Neuronal stem cell (in vitro differentiated cells): ENCODE results near the gene ARSA.

Experiments
- DNase-seq: peaks from one replicate; pipeline ENCODE4 v3.0.0-alpha.2; 2013; ENCODE audit warnings: low spot score
- H2AFZ ChIP-seq: one replicate; pipeline ENCODE4 v1.6.1; 2013; ENCODE audit warnings: mild to moderate bottlenecking, low read length, inconsistent platforms
- H2AK5ac ChIP-seq: 2 replicates; pipeline ENCODE4 v1.6.1; 2013; ENCODE audit warnings: low read depth, mild to moderate bottlenecking, inconsistent platforms, low read length, moderate library complexity, mixed read lengths
- H2BK120ac ChIP-seq: 2 replicates; pipeline ENCODE4 v1.6.1; 2013; ENCODE audit warnings: low read depth, mild to moderate bottlenecking, inconsistent platforms, low read length, moderate library complexity, mixed read lengths
- H2BK12ac ChIP-seq: one replicate; pipeline ENCODE4 v1.6.1; 2013; ENCODE audit warnings: low read length, inconsistent platforms
- H2BK15ac ChIP-seq: 2 replicates; pipeline ENCODE4 v1.6.1; 2013; ENCODE audit warnings: mild to moderate bottlenecking, low read length, inconsistent platforms, mixed read lengths
- H2BK5ac ChIP-seq: one replicate; pipeline ENCODE4 v1.6.1; 2013; ENCODE audit warnings: inconsistent platforms, mild to moderate bottlenecking, low read length, moderate library complexity
- H3K14ac ChIP-seq: one replicate; pipeline ENCODE4 v1.6.1; 2013; ENCODE audit warnings: low read length, inconsistent platforms
- H3K18ac ChIP-seq: 2 replicates; pipeline ENCODE4 v1.6.1; 2013; ENCODE audit warnings: low read length, inconsistent platforms
- H3K23ac ChIP-seq: 2 replicates; pipeline ENCODE4 v1.6.1; 2013; ENCODE audit warnings: low read depth, mild to moderate bottlenecking, mixed read lengths, low read length, inconsistent platforms; ENCODE audit not compliant: poor library complexity
- H3K27ac ChIP-seq: replicated peaks from 3 replicates; pipeline ENCODE4 v1.5.1; 2013; ENCODE audit warnings: low read length, inconsistent platforms
- H3K27me3 ChIP-seq, 3 experiments: 2 replicates each; pipeline ENCODE4 v1.6.1; 2013; ENCODE audit warnings: low read length in 3 of 3, mild to moderate bottlenecking in 2 of 3, inconsistent platforms in 1 of 3, low read depth in 1 of 3, mixed read lengths in 1 of 3, moderate library complexity in 1 of 3; ENCODE audit not compliant: control insufficient read depth in 3 of 3, insufficient read depth in 3 of 3
- H3K36me3 ChIP-seq, 2 donors: replicated peaks in 1 of 2; 2 replicates each; pipeline ENCODE4 v1.6.1; 2013; ENCODE audit warnings: low read length in 2 of 2; ENCODE audit not compliant: control insufficient read depth in 2 of 2, insufficient read depth in 2 of 2
- H3K4ac ChIP-seq: 2 replicates; pipeline ENCODE4 v1.6.1; 2013; ENCODE audit warnings: inconsistent platforms, mild to moderate bottlenecking, low read length, moderate library complexity
- H3K4me1 ChIP-seq, 2 donors: 1 replicate in 1 of 2; 2 replicates in 1 of 2; pipeline ENCODE4 v1.6.1; 2013; ENCODE audit warnings: low read length in 2 of 2, low read depth in 1 of 2; ENCODE audit not compliant: control insufficient read depth in 2 of 2, insufficient read depth in 1 of 2
- H3K4me2 ChIP-seq: one replicate; pipeline ENCODE4 v1.6.1; 2013; ENCODE audit warnings: mild to moderate bottlenecking, low read length, inconsistent platforms; ENCODE audit not compliant: insufficient read depth, poor library complexity, severe bottlenecking
- H3K4me3 ChIP-seq, 2 donors: 2 replicates each; pipeline ENCODE4 v1.5.1; 2013; ENCODE audit warnings: low read length in 2 of 2, mild to moderate bottlenecking in 2 of 2, inconsistent platforms in 1 of 2, moderate library complexity in 1 of 2
- H3K79me1 ChIP-seq: one replicate; pipeline ENCODE4 v1.6.1; 2013; ENCODE audit warnings: low read depth, mild to moderate bottlenecking, inconsistent platforms, low read length, moderate library complexity
- H3K9ac ChIP-seq: one replicate; pipeline ENCODE4 v1.6.1; 2013; ENCODE audit warnings: mild to moderate bottlenecking, low read depth, low read length, inconsistent platforms; ENCODE audit not compliant: poor library complexity
- H3K9me3 ChIP-seq, 2 donors: replicated peaks in 1 of 2; 2 replicates each; pipeline versions ENCODE3 to v1.6.1; 2013; ENCODE audit warnings: low read length in 2 of 2, mild to moderate bottlenecking in 2 of 2, inconsistent platforms in 1 of 2, low read depth in 1 of 2, mixed read lengths in 1 of 2, moderate library complexity in 1 of 2; ENCODE audit not compliant: control insufficient read depth in 2 of 2, insufficient read depth in 1 of 2
- H4K8ac ChIP-seq: one replicate; pipeline ENCODE4 v1.6.1; 2013; ENCODE audit warnings: low read depth, mild to moderate bottlenecking, inconsistent platforms, low read length, moderate library complexity
- H4K91ac ChIP-seq: one replicate; pipeline ENCODE4 v1.6.1; 2013; ENCODE audit warnings: low read length, low read depth, mild to moderate bottlenecking, inconsistent platforms; ENCODE audit not compliant: poor library complexity
- WGBS, 2 donors: extraction: QIAGEN DNeasy Blood & Tissue Kit; methylation state at CpG; one replicate each; pipeline ENCODE4 v1.1.7; 2013; ENCODE audit warnings: missing lambda C conversion rate in 2 of 2, mixed read lengths in 1 of 2; ENCODE audit not compliant: insufficient read length in 2 of 2, insufficient replicate concordance in 1 of 2; ENCODE audit errors: extremely low coverage in 2 of 2; 5-methylcytosine and 5-hydroxymethylcytosine counted together

The ARSA gene

DNA sequence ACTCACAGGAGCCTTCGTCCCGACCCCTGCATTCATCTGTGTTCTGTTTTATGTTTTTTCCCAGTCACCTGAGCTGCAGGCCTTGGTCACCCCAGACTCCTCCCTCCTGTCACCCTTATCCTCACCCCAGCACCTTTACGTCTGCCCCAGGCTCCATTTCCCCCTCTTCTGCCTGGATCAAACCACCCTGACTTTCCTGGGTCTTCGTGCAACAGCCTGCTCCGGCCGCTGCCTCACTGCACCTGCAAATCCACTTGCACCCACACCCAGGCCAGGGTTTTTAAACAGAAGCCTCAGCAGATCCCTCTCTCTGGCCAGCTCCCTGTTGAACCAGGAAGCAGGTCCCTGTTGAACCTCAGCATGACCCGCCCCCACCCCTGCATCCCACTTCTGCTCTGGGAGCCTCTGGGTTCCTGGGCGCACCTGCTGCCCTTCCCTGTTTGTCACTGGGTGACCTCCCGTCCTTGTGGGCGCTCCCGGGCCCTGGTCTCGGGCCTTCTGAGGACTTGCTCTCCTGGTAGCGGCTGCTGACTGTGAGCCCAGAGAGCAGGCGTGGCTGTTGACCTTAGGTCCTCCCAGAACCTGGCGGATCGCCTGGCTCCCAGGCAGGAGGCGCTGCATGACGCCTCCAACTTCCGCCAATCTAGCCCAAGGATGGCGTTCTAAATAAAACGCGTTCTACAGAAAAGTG lies 14.5 kb downstream of the ARSA start:
- peak overlapping the region; percentile 79 for H2AK5ac ChIP-seq
- H3K18ac ChIP-seq = no peak overlapping the region
- H2BK15ac ChIP-seq = peak overlapping the region; percentile 30
- H3K36me3 ChIP-seq = peaks cover 0 to 4% of the 10 kb centered on the region in 2 donors
- no peak overlapping the region for H3K14ac ChIP-seq
- peak overlapping the region; percentile 81 for H3K23ac ChIP-seq
- no peak overlapping the region for H3K4me3 ChIP-seq
- WGBS, 2 donors = no CpG with 5 or more reads among the region's 22 CpGs
- H2BK12ac ChIP-seq = no peak overlapping the region
- no peak overlapping the region for H4K91ac ChIP-seq
- no peaks in the 10 kb centered on the region for H3K9me3 ChIP-seq
- H2BK120ac ChIP-seq = peak overlapping the region; percentile 41
- H2BK5ac ChIP-seq = no peak overlapping the region
- peaks cover 0 to 3% of the 10 kb centered on the region in 2 donors for H3K4me1 ChIP-seq
- no peak overlapping the region for H4K8ac ChIP-seq
- no peak overlapping the region for H3K27ac ChIP-seq
- H3K9ac ChIP-seq = no peak overlapping the region
- H3K4ac ChIP-seq = no peak overlapping the region
- no peaks in the 10 kb centered on the region for H3K79me1 ChIP-seq
- no peak overlapping the region for H3K4me2 ChIP-seq
- peaks cover 0 to 2% (median 0%) of the 10 kb centered on the region in 3 experiments for H3K27me3 ChIP-seq
- no peak for DNase-seq
- H2AFZ ChIP-seq = no peak overlapping the region

DNA sequence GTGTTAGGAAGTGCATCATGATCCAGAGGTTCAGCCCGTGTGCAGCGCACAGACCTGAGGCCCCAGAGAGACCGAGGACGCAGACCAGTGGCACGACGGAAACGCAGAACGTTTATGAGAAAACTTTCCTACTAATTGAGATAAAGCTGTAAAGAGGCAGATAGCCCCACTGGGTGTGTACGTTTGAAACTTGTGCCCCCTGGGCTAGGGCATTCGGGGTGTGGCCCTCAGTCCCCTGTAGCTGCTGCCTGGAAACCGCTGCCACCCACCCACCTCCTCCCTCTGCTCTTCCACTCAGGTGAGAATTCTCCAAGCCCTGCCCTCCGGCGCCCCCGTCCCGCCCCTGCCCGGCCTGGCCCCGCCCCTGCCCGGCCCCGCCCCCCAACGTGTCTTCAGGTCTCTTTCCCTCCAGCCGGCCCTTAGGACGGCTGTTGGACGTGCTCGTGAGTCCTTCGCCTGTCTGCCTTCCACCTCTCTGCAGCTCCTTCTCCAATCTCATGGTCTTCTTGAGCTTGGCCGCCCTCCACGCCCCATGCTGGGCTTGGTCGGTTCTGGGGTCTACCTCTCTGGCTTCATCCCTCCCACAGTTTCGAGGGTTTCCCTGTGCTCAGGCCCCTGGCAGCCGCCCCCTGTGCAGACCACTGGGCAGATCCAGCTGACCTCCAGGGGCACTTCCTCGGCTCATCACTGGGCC lies 15.3 kb downstream of the ARSA start:
- H3K18ac ChIP-seq = no peak overlapping the region
- peak overlapping the region; percentile 22 for H2BK5ac ChIP-seq
- H3K27ac ChIP-seq = no peak overlapping the region
- H3K9ac ChIP-seq = peak overlapping the region; percentile 77
- peak overlapping the region; percentile 81 for H3K23ac ChIP-seq
- no peak overlapping the region for H2BK12ac ChIP-seq
- H2BK120ac ChIP-seq = peak overlapping the region; percentile 41
- H3K4me2 ChIP-seq = no peak overlapping the region
- H3K4me3 ChIP-seq = no peak overlapping the region
- no peak overlapping the region for H4K8ac ChIP-seq
- H3K9me3 ChIP-seq = no peaks in the 10 kb centered on the region
- no peak overlapping the region for H4K91ac ChIP-seq
- no peak for DNase-seq
- H2BK15ac ChIP-seq = peak overlapping the region; percentile 30
- H3K36me3 ChIP-seq = peaks cover 0 to 7% of the 10 kb centered on the region in 2 donors
- peaks cover 0 to 3% of the 10 kb centered on the region in 2 donors for H3K4me1 ChIP-seq
- no peaks in the 10 kb centered on the region for H3K79me1 ChIP-seq
- H2AK5ac ChIP-seq = peak overlapping the region; percentile 79
- peak overlapping the region; percentile 71 for H3K14ac ChIP-seq
- no CpG with 5 or more reads among the region's 31 CpGs for WGBS, 2 donors
- H3K27me3 ChIP-seq = peaks cover 0 to 2% (median 0%) of the 10 kb centered on the region in 3 experiments
- no peak overlapping the region for H2AFZ ChIP-seq
- no peak overlapping the region for H3K4ac ChIP-seq

DNA sequence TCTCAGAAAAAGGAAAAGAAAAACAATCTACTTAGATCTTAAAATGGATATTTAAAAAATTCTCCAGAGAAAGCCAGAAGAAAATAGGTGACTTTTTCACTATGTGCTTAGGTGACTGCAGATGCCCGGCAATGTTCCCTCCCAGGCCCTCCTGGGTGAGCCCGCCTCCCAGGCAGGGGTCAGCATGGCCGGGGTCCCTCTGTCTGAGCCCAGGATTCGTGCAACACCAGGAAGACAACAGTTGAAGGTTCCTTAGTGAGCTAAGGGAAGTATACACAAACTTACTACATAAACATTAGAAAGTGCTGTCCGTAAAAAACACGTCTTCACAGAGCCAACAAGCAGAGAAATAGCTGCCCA lies 15.8 kb downstream of the ARSA start:
- H4K8ac ChIP-seq = no peak overlapping the region
- no peak overlapping the region for H3K27ac ChIP-seq
- no peak overlapping the region for H3K4ac ChIP-seq
- H3K27me3 ChIP-seq = peaks cover 0 to 5% (median 0%) of the 10 kb centered on the region in 3 experiments
- DNase-seq = no peak
- no peak overlapping the region for H3K4me3 ChIP-seq
- H2AFZ ChIP-seq = no peak overlapping the region
- no peak overlapping the region for H3K4me2 ChIP-seq
- no peak overlapping the region for H3K18ac ChIP-seq
- no peak overlapping the region for H2BK15ac ChIP-seq
- H2BK12ac ChIP-seq = no peak overlapping the region
- peaks cover 0 to 11% of the 10 kb centered on the region in 2 donors for H3K36me3 ChIP-seq
- no peak overlapping the region for H3K9ac ChIP-seq
- H3K4me1 ChIP-seq = peaks cover 0 to 3% of the 10 kb centered on the region in 2 donors
- no peaks in the 10 kb centered on the region for H3K9me3 ChIP-seq
- no peak overlapping the region for H4K91ac ChIP-seq
- H3K14ac ChIP-seq = peak overlapping the region; percentile 71
- H2BK120ac ChIP-seq = no peak overlapping the region
- no peak overlapping the region for H2BK5ac ChIP-seq
- peak overlapping the region; percentile 73 for H3K23ac ChIP-seq
- no peaks in the 10 kb centered on the region for H3K79me1 ChIP-seq
- WGBS, 2 donors = no CpG with 5 or more reads among the region's 6 CpGs
- H2AK5ac ChIP-seq = no peak overlapping the region

DNA sequence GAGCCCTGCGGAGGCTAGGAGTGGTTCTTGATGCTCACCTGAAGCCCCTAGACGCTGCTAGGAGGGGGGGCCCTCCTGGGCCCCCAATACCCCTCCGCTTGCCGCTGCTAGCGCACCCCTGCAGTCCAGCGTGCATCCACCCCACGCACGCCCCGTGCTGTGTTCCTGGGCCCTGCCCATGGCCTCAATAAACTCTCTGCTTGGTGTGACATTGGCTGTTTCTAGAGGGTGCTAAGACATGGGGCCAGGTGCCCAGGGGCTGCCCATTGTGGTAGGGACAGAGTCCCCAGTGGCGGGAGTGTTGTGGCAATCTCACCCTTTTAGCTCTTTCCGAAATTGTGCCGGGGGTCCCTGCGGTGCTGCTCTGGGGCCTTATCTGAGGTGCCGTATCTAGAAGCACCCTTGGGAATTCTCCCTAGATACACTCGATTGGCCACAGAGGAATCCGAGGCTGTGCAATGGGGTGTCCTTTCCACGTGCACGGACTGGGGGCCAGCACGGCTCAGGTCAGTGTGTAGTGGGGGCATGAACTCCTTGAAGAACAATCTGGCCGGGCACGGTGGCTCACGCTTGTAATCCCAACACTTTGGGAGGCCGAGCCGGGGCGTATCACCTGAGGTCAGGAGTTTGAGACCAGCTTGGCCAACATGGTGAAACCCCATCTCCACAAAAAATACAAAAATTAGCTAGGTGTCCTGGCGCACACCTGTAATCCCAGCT lies 16.5 kb downstream of the ARSA start:
- no peak overlapping the region for H3K4me2 ChIP-seq
- no peak overlapping the region for H3K9ac ChIP-seq
- H2AK5ac ChIP-seq = no peak overlapping the region
- H3K14ac ChIP-seq = no peak overlapping the region
- H3K36me3 ChIP-seq = peaks cover 0 to 14% of the 10 kb centered on the region in 2 donors
- no peak overlapping the region for H2BK5ac ChIP-seq
- H3K27ac ChIP-seq = no peak overlapping the region
- H3K4ac ChIP-seq = no peak overlapping the region
- H4K91ac ChIP-seq = no peak overlapping the region
- H2BK120ac ChIP-seq = no peak overlapping the region
- no peak overlapping the region for H2AFZ ChIP-seq
- H3K4me1 ChIP-seq = peaks cover 0 to 3% of the 10 kb centered on the region in 2 donors
- H3K9me3 ChIP-seq = no peaks in the 10 kb centered on the region
- DNase-seq = no peak
- H4K8ac ChIP-seq = no peak overlapping the region
- H3K27me3 ChIP-seq = peaks cover 0 to 5% (median 0%) of the 10 kb centered on the region in 3 experiments
- no peak overlapping the region for H3K23ac ChIP-seq
- no peaks in the 10 kb centered on the region for H3K79me1 ChIP-seq
- H3K18ac ChIP-seq = no peak overlapping the region
- no CpG with 5 or more reads among the region's 26 CpGs for WGBS, 2 donors
- peak overlapping the region; percentile 26 for H2BK15ac ChIP-seq
- no peak overlapping the region for H2BK12ac ChIP-seq
- H3K4me3 ChIP-seq = no peak overlapping the region
